WTC11 (cell line): ENCODE results near the gene TNMD. TPM values are rescaled to one million over a fixed set of nuclear protein-coding genes. Genes with fewer than 3 reads are reported as not detected.

ENCODE experiments used
- ATAC-seq: fragments of 200-7000 bp; cut with Tn5 transposase; 2 replicates; pipeline ENCODE4 v1.10.0; 2021; ENCODE audit warnings: mild to moderate bottlenecking, moderate library complexity
- CTCF ChIA-PET: fragments of 300-600 bp; sonication (Branson Sonifier 250); formaldehyde crosslinking; loops from one replicate; lab custom pipeline; 2021; ENCODE audit warnings: antibody characterized with exemption; lab: Charles Lee
- POLR2A ChIA-PET: fragments of 350-600 bp; sonication (Branson Sonifier 250); formaldehyde crosslinking; loops from one replicate; lab custom pipeline; 2021; ENCODE audit warnings: antibody characterized with exemption; lab: Charles Lee
- DNase-seq: peaks from one replicate; pipeline ENCODE4 v3.0.0; 2021; ENCODE audit warnings: low spot score
- H3K27ac Mint-ChIP-seq: 2 replicates; pipeline ENCODE4 v1.8.0; 2021; ENCODE audit warnings: mixed read lengths
- H3K27me3 Mint-ChIP-seq: 2 replicates; pipeline ENCODE4 v1.8.0; 2021; ENCODE audit warnings: low read depth, mild to moderate bottlenecking, moderate library complexity, mixed read lengths
- H3K36me3 Mint-ChIP-seq: 2 replicates; pipeline ENCODE4 v1.8.0; 2021; ENCODE audit warnings: mixed read lengths
- H3K4me1 Mint-ChIP-seq: 2 replicates; pipeline ENCODE4 v1.8.0; 2022; ENCODE audit warnings: mixed read lengths
- H3K4me3 Mint-ChIP-seq: 2 replicates; pipeline ENCODE4 v1.8.0; 2021; ENCODE audit warnings: mild to moderate bottlenecking, moderate library complexity, mixed read lengths
- H3K9me3 Mint-ChIP-seq: 2 replicates; pipeline ENCODE4 v1.8.0; 2021; ENCODE audit warnings: mixed read lengths
- ATF2 ChIP-seq: sonication (generic); formaldehyde crosslinking; IDR thresholded peaks from 2 replicates; pipeline ENCODE4 v1.8.1; 2022; ENCODE audit warnings: low read depth, missing genetic modification reagents, borderline replicate concordance
- ELF4 ChIP-seq: sonication (generic); formaldehyde crosslinking; IDR thresholded peaks from 2 replicates; pipeline ENCODE4 v1.8.1; 2022; ENCODE audit warnings: low read depth, mild to moderate bottlenecking, moderate library complexity, missing genetic modification reagents
- ERG ChIP-seq: fragments of 250-450 bp; sonication (Bioruptor Pico); IDR thresholded peaks from 2 replicates; pipeline ENCODE4 v1.8.0; 2021; ENCODE audit warnings: mild to moderate bottlenecking
- GRHL2 ChIP-seq: fragments of 250-450 bp; sonication (Bioruptor Pico); IDR thresholded peaks from 2 replicates; pipeline ENCODE4 v1.8.0; 2022; ENCODE audit warnings: mild to moderate bottlenecking, moderate library complexity; ENCODE audit not compliant: insufficient replicate concordance, severe bottlenecking
- HMGA2 ChIP-seq: fragments of 250-450 bp; sonication (Bioruptor Pico); IDR thresholded peaks from 2 replicates; pipeline ENCODE4 v1.4.0; 2021; ENCODE audit warnings: mild to moderate bottlenecking, moderate library complexity
- HMGXB4 ChIP-seq: sonication (generic); formaldehyde crosslinking; IDR thresholded peaks from 2 replicates; pipeline ENCODE4 v1.8.1; 2023; ENCODE audit warnings: mild to moderate bottlenecking, moderate library complexity, missing genetic modification reagents
- NFYB ChIP-seq: sonication (generic); formaldehyde crosslinking; conservative IDR thresholded peaks from 2 replicates; pipeline ENCODE4 v1.8.0; 2022; ENCODE audit warnings: low read depth, missing genetic modification reagents
- OVOL2 ChIP-seq: fragments of 250-450 bp; sonication (Bioruptor Pico); IDR thresholded peaks from 2 replicates; pipeline ENCODE4 v1.9.0; 2021; ENCODE audit warnings: mild to moderate bottlenecking, borderline replicate concordance
- PREB ChIP-seq: sonication (generic); formaldehyde crosslinking; IDR thresholded peaks from 2 replicates; pipeline ENCODE4 v1.8.1; 2022; ENCODE audit warnings: mild to moderate bottlenecking, missing genetic modification reagents, moderate library complexity, borderline replicate concordance
- TEAD1 ChIP-seq: sonication (generic); formaldehyde crosslinking; IDR thresholded peaks from 2 replicates; pipeline ENCODE4 v1.8.0; 2022; ENCODE audit warnings: mild to moderate bottlenecking, missing genetic modification reagents
- USF2 ChIP-seq: sonication (generic); formaldehyde crosslinking; IDR thresholded peaks from 2 replicates; pipeline ENCODE4 v1.8.1; 2023; ENCODE audit warnings: mild to moderate bottlenecking, missing genetic modification reagents, moderate library complexity
- ZNF121 ChIP-seq: sonication (generic); formaldehyde crosslinking; IDR thresholded peaks from 2 replicates; pipeline ENCODE4 v1.8.0; 2023; ENCODE audit warnings: missing genetic modification reagents
- ZNF232 ChIP-seq: sonication (generic); formaldehyde crosslinking; IDR thresholded peaks from 2 replicates; pipeline ENCODE4 v1.8.0; 2022; ENCODE audit warnings: mild to moderate bottlenecking, missing genetic modification reagents
- ZNF281 ChIP-seq: sonication (generic); formaldehyde crosslinking; IDR thresholded peaks from 2 replicates; pipeline ENCODE4 v1.8.0; 2023; ENCODE audit warnings: mild to moderate bottlenecking, missing genetic modification reagents
- ZNF425 ChIP-seq: fragments of 250-450 bp; sonication (Bioruptor Pico); conservative IDR thresholded peaks from 2 replicates; pipeline ENCODE4 v1.9.0; 2021; ENCODE audit warnings: mild to moderate bottlenecking
- total RNA-seq: library from RNA; stranded (reverse); gene quantifications from 3 replicates; pipeline ENCODE4 v1.2.3, GENCODE V29; 2021

TNMD gene
- total RNA-seq, 1 experiment from 2014 or later = 3.3 TPM

GRCh38 chrX:100586747-100587146 lies 2.0 kb downstream of the TNMD start (continued):
- no peak for TF ChIP-seq GRHL2 (CRISPR knock-in tag)
- no peak for TF ChIP-seq PREB (CRISPR knock-in tag)
- no peak for TF ChIP-seq OVOL2 (CRISPR knock-in tag)

GRCh38 chrX:100587861-100588260 lies 3.1 kb downstream of the TNMD start:
- Mint-ChIP-seq H3K36me3 (no peaks in the 10 kb centered on the region), H3K4me3 (no peak overlapping the region), H3K9me3 (no peaks in the 10 kb centered on the region), H3K4me1 (peaks cover 10% of the 10 kb centered on the region), H3K27me3 (no peaks in the 10 kb centered on the region), H3K27ac (no peak overlapping the region)
- CTCF ChIA-PET = no interaction called here
- DNase-seq (no peak), ATAC-seq (no peak)
- TF ChIP-seq HMGA2 (CRISPR knock-in tag) (no peak), ZNF425 (no peak), TEAD1 (CRISPR knock-in tag) (no peak), ERG (CRISPR knock-in tag) (no peak), NFYB (CRISPR knock-in tag) (no peak), USF2 (CRISPR knock-in tag) (no peak), ELF4 (CRISPR knock-in tag) (no peak)
- POLR2A ChIA-PET = no interaction called here

- DNase-seq = no peak
Measured at GRCh38 chrX:100591256-100592051, 6.7 kb downstream of the TNMD start.

GRCh38 chrX:100593126-100593525 lies 8.4 kb downstream of the TNMD start:
- Mint-ChIP-seq H3K27me3 (no peaks in the 10 kb centered on the region), H3K4me1 (peaks cover 52% of the 10 kb centered on the region), H3K36me3 (no peaks in the 10 kb centered on the region), H3K9me3 (no peaks in the 10 kb centered on the region), H3K27ac (peak overlapping the region; percentile 44; the same call in 1 of the 2 replicates), H3K4me3 (no peak overlapping the region)
- ChIA-PET CTCF (interaction anchor here (1.3 to 1.4 kb wide), 3 partner anchors 16 to 145 kb away, joined by 3 to 6 read pairs (median 4); no protein-coding TSS in a partner anchor), POLR2A (no interaction called here)
- DNase-seq (no peak), ATAC-seq (peak; percentile 30; the same call in 1 of the 2 replicates)
- TF ChIP-seq HMGXB4 (CRISPR knock-in tag) (no peak), ZNF281 (CRISPR knock-in tag) (no peak), ATF2 (CRISPR knock-in tag) (no peak), ZNF121 (no peak)

More at GRCh38 chrX:100591256-100592051, 6.7 kb downstream of the TNMD start:
- Mint-ChIP-seq H3K27ac (no peak overlapping the region), H3K9me3 (no peaks in the 10 kb centered on the region), H3K4me3 (no peak overlapping the region), H3K4me1 (peaks cover 40% of the 10 kb centered on the region), H3K36me3 (no peaks in the 10 kb centered on the region), H3K27me3 (no peaks in the 10 kb centered on the region)
- TF ChIP-seq ZNF232 (CRISPR knock-in tag) = no peak
- ChIA-PET POLR2A (no interaction called here), CTCF (interaction anchor here (1.1 kb wide), 1 partner anchor 144 kb away, joined by 3 read pairs; no protein-coding TSS in a partner anchor)
- ATAC-seq = no peak
